ENCODE measurements around the gene INTS15. TPM values are rescaled to one million over a fixed set of nuclear protein-coding genes. Genes with fewer than 3 reads are reported as not detected.
"Not testable (repeated sequence)": the region's sequence is repeated elsewhere in the genome, so short reads cannot be mapped to it uniquely, and the experiment has no call there.

INTS15 gene
- total RNA-seq, 2 experiments from 2014 or later: 33.0 to 40.9 TPM

DNA sequence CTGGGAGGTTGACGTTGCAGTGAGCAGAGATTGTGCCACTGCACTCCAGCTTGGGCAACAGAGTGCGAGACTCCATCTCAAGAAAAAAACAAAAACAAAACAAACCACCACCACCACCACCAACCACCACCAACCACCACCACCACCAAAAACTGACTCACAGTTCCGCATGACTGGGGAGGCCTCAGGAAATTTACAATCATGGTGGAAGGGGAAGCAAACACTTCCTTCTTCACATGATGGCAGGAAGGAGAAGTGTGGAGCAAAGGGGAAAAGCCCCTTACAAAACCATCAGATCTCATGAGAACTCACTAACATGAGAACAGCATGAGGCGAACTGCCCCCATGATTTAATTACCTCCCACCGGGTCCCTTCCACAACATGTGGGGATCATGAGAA, 45.1 kb downstream of the INTS15 start:
- H4K20me1 ChIP-seq (ENCODE audit: insufficient read depth, low read length); BruUV-seq (replicated peaks); H3K9me2 ChIP-seq (ENCODE audit: insufficient read depth, low read length); intact Hi-C loops (cut with micrococcal nuclease; ENCODE audit: unreplicated experiment); H3K9me3 ChIP-seq (ENCODE audit: low read length); H3K27ac ChIP-seq (ENCODE audit: low read depth, low read length, poor library complexity, severe bottlenecking); H3K4me2 ChIP-seq (ENCODE audit: low read length); DNase-seq (ENCODE audit: low spot score); H3K4me3 ChIP-seq (ENCODE audit: low read depth, low read length, poor library complexity, severe bottlenecking); H2AFZ ChIP-seq (ENCODE audit: low read length); CTCF ChIA-PET (ENCODE audit: unreplicated experiment): not testable (repeated sequence)
- Histone ChIP-seq H3K4me1 (ENCODE audit: insufficient read depth, low read length, poor library complexity, severe bottlenecking) (peaks cover 12% of the 10 kb centered on the region), H3K79me2 (ENCODE audit: insufficient read depth, low read depth, low read length) (peaks cover 17% of the 10 kb centered on the region), H3K36me3 (ENCODE audit: insufficient read depth, low read length) (peaks cover 12% of the 10 kb centered on the region)
- POLR2A ChIA-PET: interaction anchor here (1.6 kb wide), 1 partner anchor 14 kb away, joined by 4 read pairs; no protein-coding TSS in a partner anchor

DNA sequence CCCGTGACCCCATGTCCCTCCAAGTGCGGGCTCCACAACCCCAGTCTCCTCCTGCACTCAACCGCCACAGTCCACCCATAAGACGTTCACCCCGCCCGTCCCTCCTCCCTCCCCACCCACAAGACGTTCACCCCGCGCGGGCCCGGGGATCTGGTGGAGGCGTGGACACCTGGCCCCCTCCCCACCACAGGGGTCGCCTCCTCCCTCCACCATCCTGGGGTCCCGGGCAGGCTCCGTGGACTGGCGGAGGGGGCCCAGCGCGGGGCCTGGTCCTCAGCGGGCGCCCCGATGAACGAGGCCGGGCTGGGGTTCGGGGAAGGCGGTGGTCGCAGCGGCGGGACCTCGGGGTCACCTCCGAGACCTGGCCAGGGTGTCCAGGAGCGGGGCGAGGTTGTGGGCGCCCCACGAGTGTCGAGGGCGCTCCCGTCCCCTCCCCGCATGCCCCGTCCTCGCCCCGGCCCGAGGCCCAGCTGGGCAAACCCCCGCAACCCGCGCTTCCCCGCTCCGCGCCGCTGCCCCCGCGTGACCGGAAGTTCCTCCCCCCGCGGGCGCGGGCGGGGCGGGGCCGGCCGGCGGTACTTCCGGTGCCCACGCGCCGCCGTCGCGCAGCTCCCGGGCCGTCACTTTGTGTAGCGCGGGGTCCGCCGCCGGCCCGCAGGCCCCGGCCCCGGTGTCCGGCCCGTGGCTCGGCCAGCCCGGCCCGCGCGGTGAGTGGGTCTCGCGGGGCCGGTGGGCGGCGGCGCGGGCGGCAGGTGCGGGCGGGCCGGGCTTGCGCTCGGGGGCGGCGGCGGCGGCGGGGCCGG, 47.1 kb downstream of the INTS15 start, which contains the start of gene ZNF316:
TSS of gene ZNF316 (plus strand) at position 578 of the 803 bp plus-strand sequence. CDS start 5,092 bp downstream, outside the sequence.
- TF ChIP-seq, protein P1, sequence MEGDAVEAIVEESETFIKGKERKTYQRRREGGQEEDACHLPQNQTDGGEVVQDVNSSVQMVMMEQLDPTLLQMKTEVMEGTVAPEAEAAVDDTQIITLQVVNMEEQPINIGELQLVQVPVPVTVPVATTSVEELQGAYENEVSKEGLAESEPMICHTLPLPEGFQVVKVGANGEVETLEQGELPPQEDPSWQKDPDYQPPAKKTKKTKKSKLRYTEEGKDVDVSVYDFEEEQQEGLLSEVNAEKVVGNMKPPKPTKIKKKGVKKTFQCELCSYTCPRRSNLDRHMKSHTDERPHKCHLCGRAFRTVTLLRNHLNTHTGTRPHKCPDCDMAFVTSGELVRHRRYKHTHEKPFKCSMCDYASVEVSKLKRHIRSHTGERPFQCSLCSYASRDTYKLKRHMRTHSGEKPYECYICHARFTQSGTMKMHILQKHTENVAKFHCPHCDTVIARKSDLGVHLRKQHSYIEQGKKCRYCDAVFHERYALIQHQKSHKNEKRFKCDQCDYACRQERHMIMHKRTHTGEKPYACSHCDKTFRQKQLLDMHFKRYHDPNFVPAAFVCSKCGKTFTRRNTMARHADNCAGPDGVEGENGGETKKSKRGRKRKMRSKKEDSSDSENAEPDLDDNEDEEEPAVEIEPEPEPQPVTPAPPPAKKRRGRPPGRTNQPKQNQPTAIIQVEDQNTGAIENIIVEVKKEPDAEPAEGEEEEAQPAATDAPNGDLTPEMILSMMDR (conservative IDR thresholded peaks at IDR 0.05; ENCODE audit: low read length): no peak
- no peak for TF ChIP-seq EZH2phosphoT487 (IDR thresholded peaks at IDR 0.05; ENCODE audit: borderline replicate concordance, low read depth, low read length)
- no peaks in the 10 kb centered on the region for H4K20me1 ChIP-seq (ENCODE audit: insufficient read depth, low read length)
- peaks cover 17% of the 10 kb centered on the region for H3K79me2 ChIP-seq (ENCODE audit: insufficient read depth, low read depth, low read length)
- H3K9me3 ChIP-seq (ENCODE audit: low read length): 0 out of 2 replicates have a peak, but pooled peaks cover 5% of the 10 kb centered on the region
- H3K4me2 ChIP-seq (ENCODE audit: low read length): peak within 1 kb of the TSS; percentile 86
- BruUV-seq (replicated peaks): no TSS peak
- DNase-seq (ENCODE audit: low spot score): peak; percentile 74
- H3K4me1 ChIP-seq (ENCODE audit: insufficient read depth, low read length, poor library complexity, severe bottlenecking): peaks cover 12% of the 10 kb centered on the region
- POLR2A ChIA-PET: interaction anchor here (1.2 to 1.6 kb wide), 2 partner anchors 16 to 104 kb away, joined by 3 to 4 read pairs; no protein-coding TSS in a partner anchor
- intact Hi-C loops (cut with micrococcal nuclease; ENCODE audit: unreplicated experiment): loop anchor here (1.0 kb wide), 2 partner anchors 47 to 121 kb away; partner anchors contain the start of gene INTS15
- peak within 1 kb of the TSS; percentile 19 for H3K27ac ChIP-seq (ENCODE audit: low read depth, low read length, poor library complexity, severe bottlenecking)
- peaks cover 32% of the 10 kb centered on the region for H3K36me3 ChIP-seq (ENCODE audit: insufficient read depth, low read length)
- CTCF ChIA-PET (ENCODE audit: unreplicated experiment): no interaction called here
- H3K4me3 ChIP-seq (ENCODE audit: low read depth, low read length, poor library complexity, severe bottlenecking): peak within 1 kb of the TSS; percentile 81
- no peaks in the 10 kb centered on the region for H3K9me2 ChIP-seq (ENCODE audit: insufficient read depth, low read length)
- H2AFZ ChIP-seq (ENCODE audit: low read length): peak within 1 kb of the TSS; percentile 90

DNA sequence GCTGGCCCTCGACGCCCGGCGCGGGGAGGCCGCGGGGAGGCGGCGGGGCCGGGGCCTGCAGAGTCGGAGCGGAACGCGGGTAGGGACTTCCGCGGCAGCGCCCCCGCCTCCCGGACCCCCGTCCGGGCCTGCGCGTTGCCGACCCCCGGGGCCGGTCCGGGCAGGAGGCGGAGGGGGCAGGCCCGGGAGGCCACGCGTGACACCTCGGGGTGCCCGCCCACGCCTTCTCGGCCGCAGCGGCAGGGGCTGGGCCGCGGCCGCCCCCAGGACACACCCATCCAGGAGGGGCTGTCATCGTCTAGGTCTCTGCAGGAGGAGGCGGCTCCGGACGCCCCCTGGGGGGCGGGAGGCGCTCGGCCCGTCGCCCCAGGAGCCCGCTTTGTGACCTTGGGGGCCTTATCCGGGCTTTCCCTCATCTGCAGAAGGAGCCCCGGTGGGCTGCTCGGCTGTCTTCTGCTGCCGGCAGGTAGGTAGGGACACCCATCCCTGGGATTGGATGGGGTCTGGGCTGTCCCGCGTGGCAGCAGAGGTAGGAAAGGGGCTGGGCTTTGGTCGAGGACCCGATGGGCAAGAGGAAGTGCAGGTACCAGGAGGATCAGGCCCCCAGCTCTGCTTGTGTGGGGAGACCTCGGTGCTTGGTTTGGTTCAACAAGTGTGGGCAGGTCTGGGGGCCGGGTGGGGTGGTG, 47.9 kb downstream of the INTS15 start:
- Histone ChIP-seq H3K27ac (ENCODE audit: low read depth, low read length, poor library complexity, severe bottlenecking) (peak overlapping the region; percentile 12), H3K4me2 (ENCODE audit: low read length) (peak overlapping the region; percentile 80), H3K4me1 (ENCODE audit: insufficient read depth, low read length, poor library complexity, severe bottlenecking) (peaks cover 12% of the 10 kb centered on the region), H3K9me2 (ENCODE audit: insufficient read depth, low read length) (no peaks in the 10 kb centered on the region), H3K4me3 (ENCODE audit: low read depth, low read length, poor library complexity, severe bottlenecking) (peak overlapping the region; percentile 79), H2AFZ (ENCODE audit: low read length) (peak overlapping the region; percentile 12; the same call in 1 of the 2 replicates), H4K20me1 (ENCODE audit: insufficient read depth, low read length) (no peaks in the 10 kb centered on the region), H3K79me2 (ENCODE audit: insufficient read depth, low read depth, low read length) (peaks cover 17% of the 10 kb centered on the region), H3K9me3 (ENCODE audit: low read length) (0 out of 2 replicates have a peak, but pooled peaks cover 5% of the 10 kb centered on the region), H3K36me3 (ENCODE audit: insufficient read depth, low read length) (peaks cover 39% of the 10 kb centered on the region)
- TF ChIP-seq, protein P1 (conservative IDR thresholded peaks at IDR 0.05; ENCODE audit: low read length): peak; percentile 74
- TF ChIP-seq EZH2phosphoT487 (IDR thresholded peaks at IDR 0.05; ENCODE audit: borderline replicate concordance, low read depth, low read length): no peak
- ChIA-PET CTCF (ENCODE audit: unreplicated experiment) (interaction anchor here (1.1 kb wide), 1 partner anchor 17 kb away, joined by 4 read pairs; no protein-coding TSS in a partner anchor), POLR2A (interaction anchor here (0.6 to 0.7 kb wide), 2 partner anchors 97 to 101 kb away, joined by 3 to 4 read pairs; no protein-coding TSS in a partner anchor)
- intact Hi-C loops (cut with micrococcal nuclease; ENCODE audit: unreplicated experiment): loop anchor here (1.0 kb wide), 2 partner anchors 47 to 121 kb away; partner anchors contain the start of gene INTS15
- BruUV-seq (replicated peaks): no TSS peak
- DNase-seq (ENCODE audit: low spot score): peak; percentile 86
